Esophagus muscularis mucosa (tissue), 4 donors: ENCODE results near the gene ELAC1.

Experiments used
- EP300 ChIP-seq: sonication (generic); formaldehyde crosslinking; IDR thresholded peaks from one replicate; pipeline ENCODE4 v1.6.1; 2017; ENCODE audit warnings: antibody characterized with exemption
- POLR2A ChIP-seq: fragments of 450-650 bp; IDR thresholded peaks from one replicate; pipeline ENCODE4 v1.6.1; 2017; ENCODE audit warnings: antibody characterized with exemption, moderate library complexity, mild to moderate bottlenecking, low read depth
- TF ChIP-seq, protein P1 (sequence below), 3 experiments: fragments of 200-600 bp in 2 of 3; fragments of 450-650 bp in 1 of 3; sonication (generic) in 2 of 3; IDR thresholded peaks; one replicate each; pipeline ENCODE4 v1.5.1; 2017 to 2019; ENCODE audit warnings: antibody characterized with exemption in 3 of 3, mild to moderate bottlenecking in 2 of 3, moderate library complexity in 1 of 3

DNA sequence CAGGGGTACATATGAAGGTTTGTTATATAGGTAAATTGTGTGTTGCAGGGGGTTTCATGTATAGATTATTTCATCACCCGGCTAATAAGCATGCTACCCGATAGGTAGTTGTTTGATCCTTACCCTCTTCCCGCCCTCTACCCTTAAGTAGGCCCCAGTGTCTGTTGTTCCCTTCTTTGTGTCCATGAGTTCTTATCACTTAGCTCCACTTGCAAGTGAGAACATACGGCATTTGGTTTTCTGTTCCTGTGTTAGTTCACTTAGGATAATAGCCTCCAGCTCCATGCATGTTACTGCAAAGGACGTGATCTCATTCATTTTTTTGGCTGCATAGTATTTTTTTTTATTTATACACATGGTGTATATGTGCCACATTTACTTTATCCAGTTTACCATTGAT is 34.2 kb upstream of the ELAC1 start:
- TF ChIP-seq, protein P1, sequence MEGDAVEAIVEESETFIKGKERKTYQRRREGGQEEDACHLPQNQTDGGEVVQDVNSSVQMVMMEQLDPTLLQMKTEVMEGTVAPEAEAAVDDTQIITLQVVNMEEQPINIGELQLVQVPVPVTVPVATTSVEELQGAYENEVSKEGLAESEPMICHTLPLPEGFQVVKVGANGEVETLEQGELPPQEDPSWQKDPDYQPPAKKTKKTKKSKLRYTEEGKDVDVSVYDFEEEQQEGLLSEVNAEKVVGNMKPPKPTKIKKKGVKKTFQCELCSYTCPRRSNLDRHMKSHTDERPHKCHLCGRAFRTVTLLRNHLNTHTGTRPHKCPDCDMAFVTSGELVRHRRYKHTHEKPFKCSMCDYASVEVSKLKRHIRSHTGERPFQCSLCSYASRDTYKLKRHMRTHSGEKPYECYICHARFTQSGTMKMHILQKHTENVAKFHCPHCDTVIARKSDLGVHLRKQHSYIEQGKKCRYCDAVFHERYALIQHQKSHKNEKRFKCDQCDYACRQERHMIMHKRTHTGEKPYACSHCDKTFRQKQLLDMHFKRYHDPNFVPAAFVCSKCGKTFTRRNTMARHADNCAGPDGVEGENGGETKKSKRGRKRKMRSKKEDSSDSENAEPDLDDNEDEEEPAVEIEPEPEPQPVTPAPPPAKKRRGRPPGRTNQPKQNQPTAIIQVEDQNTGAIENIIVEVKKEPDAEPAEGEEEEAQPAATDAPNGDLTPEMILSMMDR (IDR thresholded peaks at IDR 0.05): no peak
- TF ChIP-seq EP300 (no peak), POLR2A (no peak)
